A549 (cell line): ENCODE data around the gene CAPS2. TPM values are rescaled to one million over a fixed set of nuclear protein-coding genes. Genes with fewer than 3 reads are reported as not detected.

Experiments used
- ATAC-seq, 2 experiments: fragments of 200-7000 bp in 1 of 2; fragments of >200 bp in 1 of 2; cut with Nextera tagmentation in 1 of 2; cut with Tn5 transposase in 1 of 2; 3 replicates each; pipeline versions ENCODE4 v1.8.0 to v1.9.1; 2018 to 2020; ENCODE audit warnings: mild to moderate bottlenecking in 1 of 2, moderate library complexity in 1 of 2
- CTCF ChIA-PET: fragments of 300-600 bp; sonication (Branson Sonifier 250); formaldehyde crosslinking; extraction: SDS; loops from one replicate; lab custom pipeline; 2021; ENCODE audit warnings: antibody characterized with exemption, inconsistent platforms; lab: Yijun Ruan, JAX
- POLR2A ChIA-PET: fragments of 350-600 bp; formaldehyde crosslinking; extraction: SDS; loops from one replicate; lab custom pipeline; 2021; ENCODE audit warnings: antibody characterized with exemption, inconsistent platforms; lab: Yijun Ruan, JAX
- DNase-seq, 2 experiments: peaks; one replicate each; pipeline versions ENCODE4 v3.0.0 to v3.0.0-alpha.2; 2011 to 2016; ENCODE audit warnings: low read depth in 1 of 2, low spot score in 1 of 2
- FAIRE-seq: peaks from 2 replicates; lab custom pipeline; 2011; peaks lifted over from hg19 to GRCh38; lab: Jason Lieb, UNC
- H3K27ac ChIP-seq, 2 experiments: fragments of >200 bp; sonication (Bioruptor Twin); formaldehyde crosslinking; 3 replicates each; pipeline ENCODE4 v1.5.1; 2016 to 2017
- H3K4me1 ChIP-seq: fragments of >200 bp; sonication (Bioruptor Twin); formaldehyde crosslinking; 3 replicates; pipeline ENCODE4 v1.6.1; 2016
- H3K4me2 ChIP-seq: fragments of >200 bp; sonication (Bioruptor Twin); formaldehyde crosslinking; 3 replicates; pipeline ENCODE4 v1.6.1; 2016
- H3K4me3 ChIP-seq: fragments of >200 bp; sonication (Bioruptor Twin); formaldehyde crosslinking; 3 replicates; pipeline ENCODE4 v1.5.1; 2016
- H3K9me3 ChIP-seq: fragments of >200 bp; sonication (Bioruptor Twin); formaldehyde crosslinking; 3 replicates; pipeline ENCODE4 v1.6.1; 2016
- CBX2 ChIP-seq: fragments of 200-600 bp; sonication (generic); IDR thresholded peaks from 2 replicates; pipeline ENCODE4 v1.6.1; 2016; ENCODE audit warnings: low read depth, mild to moderate bottlenecking, borderline replicate concordance
- CHD4 ChIP-seq: fragments of 200-600 bp; sonication (generic); IDR thresholded peaks from 2 replicates; pipeline ENCODE4 v1.6.1; 2016; ENCODE audit warnings: antibody characterized with exemption, mild to moderate bottlenecking, borderline replicate concordance
- EHF ChIP-seq: fragments of 250-450 bp; sonication (Bioruptor Pico); IDR thresholded peaks from 2 replicates; pipeline ENCODE4 v1.5.0; 2020; ENCODE audit warnings: mild to moderate bottlenecking
- HEYL ChIP-seq: fragments of 250-450 bp; sonication (Bioruptor Pico); IDR thresholded peaks from 2 replicates; pipeline ENCODE4 v1.8.0; 2021; ENCODE audit warnings: mild to moderate bottlenecking, moderate library complexity
- HOXB13 ChIP-seq: fragments of 250-450 bp; sonication (Bioruptor Pico); IDR thresholded peaks from 2 replicates; pipeline ENCODE4 v1.5.0; 2020; ENCODE audit warnings: low read depth, mild to moderate bottlenecking, moderate library complexity
- HOXB5 ChIP-seq: fragments of 250-450 bp; sonication (Bioruptor Pico); IDR thresholded peaks from 2 replicates; pipeline ENCODE4 v1.5.0; 2020; ENCODE audit warnings: mild to moderate bottlenecking, moderate library complexity
- JUNB ChIP-seq: fragments of >200 bp; sonication (Bioruptor Twin); formaldehyde crosslinking; IDR thresholded peaks from 2 replicates; pipeline ENCODE4 v1.6.1; 2016
- MAFK ChIP-seq: fragments of 450-650 bp; IDR thresholded peaks from 2 replicates; pipeline ENCODE4 v1.6.1; 2014; ENCODE audit not compliant: partially characterized antibody
- MAZ ChIP-seq: fragments of 150-350 bp; IDR thresholded peaks from 2 replicates; pipeline ENCODE4 v1.6.1; 2014; ENCODE audit warnings: antibody characterized with exemption, low read depth, low read length, borderline replicate concordance
- NPAS2 ChIP-seq: fragments of 250-450 bp; sonication (Bioruptor Pico); IDR thresholded peaks from 2 replicates; pipeline ENCODE4 v1.8.0; 2022; ENCODE audit warnings: mild to moderate bottlenecking, moderate library complexity, borderline replicate concordance
- RNF2 ChIP-seq: fragments of 200-600 bp; sonication (generic); IDR thresholded peaks from 2 replicates; pipeline ENCODE4 v1.6.1; 2016; ENCODE audit warnings: low read depth, mild to moderate bottlenecking, antibody characterized with exemption, moderate library complexity, borderline replicate concordance
- SREBF2 ChIP-seq: fragments of 450-650 bp; IDR thresholded peaks from 2 replicates; pipeline ENCODE4 v1.6.1; 2014; ENCODE audit warnings: mild to moderate bottlenecking, moderate library complexity
- TFCP2L1 ChIP-seq: fragments of 250-450 bp; sonication (Bioruptor Pico); IDR thresholded peaks from 2 replicates; pipeline ENCODE4 v1.5.0; 2021; ENCODE audit warnings: mild to moderate bottlenecking
- ZFP36 ChIP-seq: fragments of 450-650 bp; IDR thresholded peaks from 2 replicates; pipeline ENCODE4 v1.6.1; 2014; ENCODE audit warnings: borderline replicate concordance; ENCODE audit not compliant: partially characterized antibody
- ZSCAN20 ChIP-seq: fragments of 250-450 bp; sonication (Bioruptor Pico); IDR thresholded peaks from 2 replicates; pipeline ENCODE4 v1.8.0; 2022; ENCODE audit warnings: mild to moderate bottlenecking, moderate library complexity
- WGBS: methylation state at CpG from one replicate; pipeline ENCODE4 v1.1.6; 2017; ENCODE audit errors: missing lambda C conversion rate; 5-methylcytosine and 5-hydroxymethylcytosine counted together
- polyA plus RNA-seq, 4 experiments: library from polyadenylated mRNA; depleted of rRNA in 3 of 4; stranded (reverse); fragments of >200 nt; fragmentation: RNase III in 1 of 4; extraction: RNeasy Plus Mini Kit Qiagen cat#74134 plus additional on column Dnase treatment in 1 of 4; gene quantifications; 2 replicates in 3 of 4; 3 replicates in 1 of 4; pipeline ENCODE4 v1.2.3, GENCODE V29; 2011 to 2017
- TF ChIP-seq, protein P1 (sequence below): fragments of 200-600 bp; sonication (generic); IDR thresholded peaks from 2 replicates; pipeline ENCODE4 v1.6.1; 2016; ENCODE audit warnings: antibody characterized with exemption, mild to moderate bottlenecking, moderate library complexity
- TF ChIP-seq, protein P2 (sequence below): IDR thresholded peaks from 2 replicates; pipeline ENCODE4 v1.6.1; 2012; ENCODE audit warnings: low read depth, borderline replicate concordance
- TF ChIP-seq, protein P3 (sequence below): fragments of >200 bp; sonication (Bioruptor Twin); formaldehyde crosslinking; IDR thresholded peaks from 2 replicates; pipeline ENCODE4 v1.6.1; 2016

CAPS2 gene
- polyA plus RNA-seq, 2 of the 4 experiments (the other 2 are of a cell fraction), result 2.6 to 7.0 TPM

DNA sequence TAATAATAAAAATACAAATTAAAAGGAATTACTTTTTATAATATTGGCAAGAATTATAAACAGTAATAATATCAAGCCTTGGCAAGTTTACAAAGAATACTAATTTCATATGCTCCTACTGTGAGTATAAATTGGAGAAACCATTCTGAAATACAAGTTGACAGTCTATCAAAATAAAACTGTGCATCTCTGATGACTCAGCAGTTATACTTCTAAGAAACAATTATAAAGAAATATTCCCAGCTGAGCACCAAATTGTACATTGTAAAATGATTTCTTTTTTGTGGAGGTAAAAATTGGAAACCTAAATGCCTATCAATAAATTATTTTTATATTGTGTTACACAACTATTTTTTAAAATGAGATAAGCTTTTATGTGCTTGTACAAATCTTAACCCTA, 85.0 kb downstream of the CAPS2 start:
- Histone ChIP-seq H3K4me1 (no peaks in the 10 kb centered on the region), H3K9me3 (no peaks in the 10 kb centered on the region), H3K27ac (no peak overlapping the region), H3K4me3 (no peak overlapping the region)
- ATAC-seq (no peak), FAIRE-seq (no peak), DNase-seq (no peak)
- CTCF ChIA-PET, result no interaction called here
- TF ChIP-seq MAFK, result peak; percentile 93
- TF ChIP-seq HOXB13, result no peak
- TF ChIP-seq HEYL (CRISPR knock-in tag), result no peak
- no peak for TF ChIP-seq SREBF2
- TF ChIP-seq RNF2, result no peak
- TF ChIP-seq, protein P1, sequence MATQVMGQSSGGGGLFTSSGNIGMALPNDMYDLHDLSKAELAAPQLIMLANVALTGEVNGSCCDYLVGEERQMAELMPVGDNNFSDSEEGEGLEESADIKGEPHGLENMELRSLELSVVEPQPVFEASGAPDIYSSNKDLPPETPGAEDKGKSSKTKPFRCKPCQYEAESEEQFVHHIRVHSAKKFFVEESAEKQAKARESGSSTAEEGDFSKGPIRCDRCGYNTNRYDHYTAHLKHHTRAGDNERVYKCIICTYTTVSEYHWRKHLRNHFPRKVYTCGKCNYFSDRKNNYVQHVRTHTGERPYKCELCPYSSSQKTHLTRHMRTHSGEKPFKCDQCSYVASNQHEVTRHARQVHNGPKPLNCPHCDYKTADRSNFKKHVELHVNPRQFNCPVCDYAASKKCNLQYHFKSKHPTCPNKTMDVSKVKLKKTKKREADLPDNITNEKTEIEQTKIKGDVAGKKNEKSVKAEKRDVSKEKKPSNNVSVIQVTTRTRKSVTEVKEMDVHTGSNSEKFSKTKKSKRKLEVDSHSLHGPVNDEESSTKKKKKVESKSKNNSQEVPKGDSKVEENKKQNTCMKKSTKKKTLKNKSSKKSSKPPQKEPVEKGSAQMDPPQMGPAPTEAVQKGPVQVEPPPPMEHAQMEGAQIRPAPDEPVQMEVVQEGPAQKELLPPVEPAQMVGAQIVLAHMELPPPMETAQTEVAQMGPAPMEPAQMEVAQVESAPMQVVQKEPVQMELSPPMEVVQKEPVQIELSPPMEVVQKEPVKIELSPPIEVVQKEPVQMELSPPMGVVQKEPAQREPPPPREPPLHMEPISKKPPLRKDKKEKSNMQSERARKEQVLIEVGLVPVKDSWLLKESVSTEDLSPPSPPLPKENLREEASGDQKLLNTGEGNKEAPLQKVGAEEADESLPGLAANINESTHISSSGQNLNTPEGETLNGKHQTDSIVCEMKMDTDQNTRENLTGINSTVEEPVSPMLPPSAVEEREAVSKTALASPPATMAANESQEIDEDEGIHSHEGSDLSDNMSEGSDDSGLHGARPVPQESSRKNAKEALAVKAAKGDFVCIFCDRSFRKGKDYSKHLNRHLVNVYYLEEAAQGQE, result no peak
- TF ChIP-seq ZSCAN20 (CRISPR knock-in tag), result no peak
- TF ChIP-seq, all 56 proteins: peak for 1
- no peak overlapping the region for H3K4me2 ChIP-seq
- POLR2A ChIA-PET, result no interaction called here

DNA sequence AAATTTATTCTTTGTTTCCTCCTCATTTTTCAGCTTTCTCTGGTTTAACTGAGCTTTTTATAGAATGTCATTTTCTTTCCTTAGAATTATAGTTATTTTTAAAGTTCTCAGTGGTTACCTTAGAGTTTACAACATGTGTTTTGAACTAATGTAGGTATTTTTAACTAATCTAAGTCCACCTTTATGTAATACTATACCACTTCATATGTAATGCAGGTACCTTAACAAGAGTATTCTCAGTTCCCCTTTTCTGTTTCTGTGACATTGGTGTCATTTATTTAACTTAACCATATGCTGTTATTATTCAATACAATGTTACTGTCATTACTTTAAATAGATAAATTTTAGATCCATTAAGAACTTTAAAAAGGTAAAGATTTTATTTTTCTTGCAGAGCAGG, 90.1 kb downstream of the CAPS2 start:
- POLR2A ChIA-PET, result no interaction called here
- H3K27ac ChIP-seq, result no peak overlapping the region
- H3K4me2 ChIP-seq, result no peak overlapping the region
- DNase-seq, result no peak
- ATAC-seq, result no peak
- no peak overlapping the region for H3K4me3 ChIP-seq
- FAIRE-seq, result no peak
- H3K9me3 ChIP-seq, result no peaks in the 10 kb centered on the region
- TF ChIP-seq MAZ (no peak), ZFP36 (no peak)
- TF ChIP-seq, protein P2, sequence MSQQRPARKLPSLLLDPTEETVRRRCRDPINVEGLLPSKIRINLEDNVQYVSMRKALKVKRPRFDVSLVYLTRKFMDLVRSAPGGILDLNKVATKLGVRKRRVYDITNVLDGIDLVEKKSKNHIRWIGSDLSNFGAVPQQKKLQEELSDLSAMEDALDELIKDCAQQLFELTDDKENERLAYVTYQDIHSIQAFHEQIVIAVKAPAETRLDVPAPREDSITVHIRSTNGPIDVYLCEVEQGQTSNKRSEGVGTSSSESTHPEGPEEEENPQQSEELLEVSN, result no peak
- TF ChIP-seq, all 56 proteins: peak for 0
- H3K4me1 ChIP-seq, result no peaks in the 10 kb centered on the region
- CTCF ChIA-PET, result no interaction called here

DNA sequence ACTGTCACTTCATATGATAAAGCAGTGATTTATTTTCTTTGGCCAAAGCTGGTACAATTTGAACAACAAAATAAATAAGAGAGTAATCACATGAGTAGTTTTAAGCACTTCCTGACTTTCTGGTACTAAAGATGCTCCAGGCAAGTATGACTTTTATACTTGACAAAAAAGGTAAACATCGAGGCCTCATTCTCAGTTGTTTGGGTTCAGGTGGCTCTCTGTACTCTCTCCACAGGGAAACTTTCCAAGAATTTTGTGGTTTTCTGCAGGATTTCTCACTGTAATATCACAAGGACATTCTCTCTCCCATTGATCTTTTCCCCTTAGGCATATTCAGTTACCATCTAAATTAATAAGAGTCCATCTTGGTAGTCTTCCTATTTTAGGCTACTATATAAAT, 93.9 kb downstream of the CAPS2 start:
- ChIA-PET CTCF (interaction anchor here (1.1 kb wide), 1 partner anchor 547 kb away, joined by 3 read pairs; no protein-coding TSS in a partner anchor), POLR2A (no interaction called here)
- no peak for TF ChIP-seq RNF2
- no peak for TF ChIP-seq JUNB
- TF ChIP-seq HEYL (CRISPR knock-in tag), result no peak
- TF ChIP-seq TFCP2L1 (CRISPR knock-in tag), result no peak
- no peak for TF ChIP-seq HOXB5 (CRISPR knock-in tag)
- no peak for TF ChIP-seq CHD4
- TF ChIP-seq, protein P3, sequence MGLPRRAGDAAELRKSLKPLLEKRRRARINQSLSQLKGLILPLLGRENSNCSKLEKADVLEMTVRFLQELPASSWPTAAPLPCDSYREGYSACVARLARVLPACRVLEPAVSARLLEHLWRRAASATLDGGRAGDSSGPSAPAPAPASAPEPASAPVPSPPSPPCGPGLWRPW, result no peak
- TF ChIP-seq CBX2, result no peak
- TF ChIP-seq, protein P2, result no peak
- TF ChIP-seq SREBF2, result no peak
- TF ChIP-seq ZFP36, result no peak
- no peak for TF ChIP-seq NPAS2
- no peak for TF ChIP-seq EHF (CRISPR knock-in tag)
- 0% methylated on average over 1 of the region's 1 CpG for WGBS
- H3K9me3 ChIP-seq, result no peaks in the 10 kb centered on the region
- H3K4me2 ChIP-seq, result no peak overlapping the region
- H3K27ac ChIP-seq, result no peak overlapping the region
- H3K4me1 ChIP-seq, result no peaks in the 10 kb centered on the region
- no peak for DNase-seq
- no peak overlapping the region for H3K4me3 ChIP-seq
- no peak for FAIRE-seq
- no peak for ATAC-seq
